HEK293T (cell line): Measurements from ENCODE around the gene PSD2.

Source experiments
- BHLHE40 ChIP-seq: fragments of 450-650 bp; IDR thresholded peaks from 2 replicates; pipeline ENCODE4 v1.6.1; 2016; ENCODE audit warnings: mild to moderate bottlenecking, moderate library complexity, borderline replicate concordance
- CTBP1 ChIP-seq: fragments of 450-650 bp; IDR thresholded peaks from 2 replicates; pipeline ENCODE4 v1.6.1; 2016; ENCODE audit warnings: borderline replicate concordance
- ELF4 ChIP-seq: fragments of 450-650 bp; IDR thresholded peaks from 2 replicates; pipeline ENCODE4 v1.6.1; 2017; ENCODE audit warnings: antibody characterized with exemption
- FOXM1 ChIP-seq: fragments of 450-650 bp; IDR thresholded peaks from 2 replicates; pipeline ENCODE4 v1.6.1; 2017; ENCODE audit warnings: mild to moderate bottlenecking, borderline replicate concordance
- LEF1 ChIP-seq: fragments of 450-650 bp; IDR thresholded peaks from 2 replicates; pipeline ENCODE4 v1.6.1; 2017; ENCODE audit warnings: mild to moderate bottlenecking, borderline replicate concordance

DNA sequence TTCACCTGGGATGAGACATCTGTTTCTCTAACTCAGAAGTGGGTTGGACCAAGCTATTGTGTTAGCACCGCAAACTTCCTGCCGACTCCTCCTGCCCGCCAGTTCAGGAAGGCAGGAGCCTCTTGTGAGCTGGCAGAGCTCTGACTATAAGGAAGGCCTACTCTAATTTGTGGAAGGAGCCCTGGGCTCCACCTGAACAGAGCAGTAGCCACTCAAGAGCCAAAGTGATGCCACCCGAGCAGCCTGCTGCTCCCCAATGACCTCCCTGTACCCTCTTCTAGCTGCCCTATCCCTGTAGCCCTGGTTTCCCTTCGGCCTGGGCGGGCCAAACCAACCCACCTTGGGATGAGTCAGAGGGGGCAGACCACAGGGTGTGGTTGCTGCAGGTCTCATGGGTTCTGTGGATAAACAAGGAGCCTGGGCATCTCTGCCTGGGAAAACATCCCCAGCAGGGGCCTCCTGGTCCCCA lies 81.6 kb downstream of the PSD2 start:
- TF ChIP-seq ELF4 (no peak), LEF1 (no peak), FOXM1 (no peak), CTBP1 (no peak), BHLHE40 (no peak)
